Transverse colon (tissue), 4 donors: ENCODE results near the gene GJB5. TPM values are rescaled to one million over a fixed set of nuclear protein-coding genes. Genes with fewer than 3 reads are reported as not detected.

Source experiments
- DNase-seq: peaks from one replicate; pipeline ENCODE4 v3.0.0-alpha.2; 2019
- H3K27ac ChIP-seq, 4 donors: fragments of 200-600 bp; sonication (generic); 2 replicates each; pipeline ENCODE4 v1.5.1; 2016 to 2018; ENCODE audit warnings: inconsistent platforms in 4 of 4
- H3K27me3 ChIP-seq: fragments of 200-600 bp; sonication (generic); 2 replicates; pipeline ENCODE4 v1.5.1; 2017; ENCODE audit warnings: inconsistent platforms
- H3K36me3 ChIP-seq, 4 donors: fragments of 200-600 bp; sonication (generic); 2 replicates each; pipeline ENCODE4 v1.5.1; 2017 to 2019; ENCODE audit warnings: inconsistent platforms in 4 of 4
- H3K4me1 ChIP-seq, 4 donors: fragments of 200-600 bp; sonication (generic); 2 replicates each; pipeline ENCODE4 v1.5.1; 2017 to 2020; ENCODE audit warnings: inconsistent platforms in 4 of 4
- H3K4me3 ChIP-seq, 4 donors: fragments of 200-600 bp; sonication (generic); 1 replicate in 1 of 4; 2 replicates in 3 of 4; pipeline versions ENCODE4 v1.5.1 to v1.6.1; 2017 to 2019; ENCODE audit warnings: inconsistent platforms in 4 of 4
- H3K9me3 ChIP-seq, 2 donors: fragments of 200-600 bp; sonication (generic); 2 replicates each; pipeline ENCODE4 v1.5.1; 2017 to 2019; ENCODE audit warnings: inconsistent platforms in 2 of 2
- CTCF ChIP-seq, 5 experiments: fragments of 200-600 bp in 3 of 5; fragments of 450-650 bp in 2 of 5; sonication (generic) in 3 of 5; IDR thresholded peaks; 1 replicate in 2 of 5; 2 replicates in 3 of 5; pipeline ENCODE4 v1.5.1; 2016 to 2017; ENCODE audit warnings: antibody characterized with exemption in 5 of 5, inconsistent platforms in 3 of 5, mild to moderate bottlenecking in 2 of 5, moderate library complexity in 1 of 5
- EP300 ChIP-seq: sonication (generic); formaldehyde crosslinking; IDR thresholded peaks from one replicate; pipeline ENCODE4 v1.6.1; 2017; ENCODE audit warnings: antibody characterized with exemption, low read depth
- POLR2A ChIP-seq: fragments of 450-650 bp; IDR thresholded peaks from one replicate; pipeline ENCODE4 v1.6.1; 2016; ENCODE audit warnings: antibody characterized with exemption, mild to moderate bottlenecking, moderate library complexity
- POLR2AphosphoS5 ChIP-seq, 3 donors: sonication (generic); formaldehyde crosslinking; IDR thresholded peaks; one replicate each; pipeline ENCODE4 v1.6.1; 2016; ENCODE audit warnings: antibody characterized with exemption in 3 of 3
- WGBS, 2 donors: methylation state at CpG; one replicate each; pipeline ENCODE4 v1.1.5; 2018; ENCODE audit warnings: low coverage in 1 of 2; 5-methylcytosine and 5-hydroxymethylcytosine counted together
- in situ Hi-C, 4 donors: fragments of 200-750 bp; cut with MboI; loops; one replicate each; pipeline versions ENCODE4 v1.15.0 to v1.15.1; 2017; ENCODE audit warnings: low sequenced_read_pairs in 3 of 4, low pct_ligation_motif_present in 1 of 4, low pct_unique_long_range_greater_than_20kb in 1 of 4
- intact Hi-C: fragments of 100-400 bp; cut with DNase I; formaldehyde crosslinking; loops from one replicate; pipeline ENCODE4 v1.15.1; 2023; ENCODE audit warnings: low total_unique reads
- total RNA-seq, 4 donors: library from RNA; depleted of rRNA; stranded (reverse); fragments of >200 nt; gene quantifications; one replicate each; pipeline ENCODE4 v1.1.0, GENCODE V29; 2016

The GJB5 gene
- total RNA-seq, 4 donors from 2014 or later, result not detected

GRCh38 chr1:34710812-34711211 is 44.0 kb upstream of the GJB5 start:
- TF ChIP-seq POLR2AphosphoS5 (IDR thresholded peaks at IDR 0.05), result no peak
- TF ChIP-seq CTCF (IDR thresholded peaks at IDR 0.05), result no peak
- TF ChIP-seq EP300, result no peak
- no peak for TF ChIP-seq POLR2A
- no peak overlapping the region for H3K4me3 ChIP-seq
- no peak overlapping the region for H3K27ac ChIP-seq
- intact Hi-C loops (no loop called here), in situ Hi-C loops (no loop called here)
- H3K9me3 ChIP-seq, result no peaks in the 10 kb centered on the region
- peaks cover 5% of the 10 kb centered on the region for H3K27me3 ChIP-seq
- DNase-seq, result no peak
- H3K4me1 ChIP-seq, result no peaks in the 10 kb centered on the region
- H3K36me3 ChIP-seq, result no peaks in the 10 kb centered on the region

GRCh38 chr1:34711485-34711884 is 43.4 kb upstream of the GJB5 start:
- intact Hi-C loops (no loop called here), in situ Hi-C loops (no loop called here)
- TF ChIP-seq CTCF (IDR thresholded peaks at IDR 0.05) (no peak), POLR2AphosphoS5 (IDR thresholded peaks at IDR 0.05) (no peak), POLR2A (no peak), EP300 (no peak)
- Histone ChIP-seq H3K9me3 (no peaks in the 10 kb centered on the region), H3K4me3 (no peak overlapping the region), H3K36me3 (no peaks in the 10 kb centered on the region), H3K27ac (no peak overlapping the region), H3K27me3 (no peaks in the 10 kb centered on the region), H3K4me1 (no peaks in the 10 kb centered on the region)
- no peak for DNase-seq
- 78 to 90% methylated on average over 4 of the region's 4 CpGs for WGBS, 2 donors

- 62 to 67% methylated on average over 2 to 7 of the region's 7 CpGs for WGBS, 2 donors
- no peaks in the 10 kb centered on the region for H3K27me3 ChIP-seq
- H3K27ac ChIP-seq, result no peak overlapping the region
- H3K36me3 ChIP-seq, result no peaks in the 10 kb centered on the region
- intact Hi-C loops (no loop called here), in situ Hi-C loops (no loop called here)
- no peaks in the 10 kb centered on the region for H3K9me3 ChIP-seq
- TF ChIP-seq POLR2A (no peak), CTCF (IDR thresholded peaks at IDR 0.05) (no peak)
- H3K4me1 ChIP-seq, result no peaks in the 10 kb centered on the region
- DNase-seq, result no peak
- H3K4me3 ChIP-seq, result no peak overlapping the region
These were observed 42.7 kb upstream of the GJB5 start for GRCh38 chr1:34712007-34712688.

GRCh38 chr1:34713443-34713842 is 41.4 kb upstream of the GJB5 start:
- in situ Hi-C loops (no loop called here), intact Hi-C loops (no loop called here)
- no peaks in the 10 kb centered on the region for H3K4me1 ChIP-seq
- H3K4me3 ChIP-seq, result no peak overlapping the region
- no peak for DNase-seq
- H3K36me3 ChIP-seq, result no peaks in the 10 kb centered on the region
- H3K27me3 ChIP-seq, result no peaks in the 10 kb centered on the region
- WGBS, 2 donors, result 84% methylated on average over 6 of the region's 6 CpGs; no CpG with 5 or more reads in 1 of the 2 donors
- TF ChIP-seq CTCF (IDR thresholded peaks at IDR 0.05) (no peak), POLR2AphosphoS5 (IDR thresholded peaks at IDR 0.05) (no peak), POLR2A (no peak), EP300 (no peak)
- H3K27ac ChIP-seq, result no peak overlapping the region
- no peaks in the 10 kb centered on the region for H3K9me3 ChIP-seq
